BLaER1 (cell line): ENCODE data around the gene TNRC6C.

Experiments
- H3K27ac ChIP-seq: shearing (Covaris generic); formaldehyde crosslinking; 2 replicates; pipeline ENCODE4 v1.8.1; 2022
- H3K27me3 ChIP-seq: shearing (Covaris generic); formaldehyde crosslinking; 2 replicates; pipeline ENCODE4 v1.8.1; 2022
- H3K36me3 ChIP-seq: shearing (Covaris generic); formaldehyde crosslinking; 2 replicates; pipeline ENCODE4 v1.8.1; 2022
- H3K4me1 ChIP-seq: shearing (Covaris generic); formaldehyde crosslinking; 2 replicates; pipeline ENCODE4 v1.8.1; 2022
- H3K4me2 ChIP-seq: shearing (Covaris generic); formaldehyde crosslinking; 2 replicates; pipeline ENCODE4 v1.8.1; 2022
- H3K4me3 ChIP-seq: shearing (Covaris generic); formaldehyde crosslinking; 2 replicates; pipeline ENCODE4 v1.8.1; 2022
- H3K9ac ChIP-seq: shearing (Covaris generic); formaldehyde crosslinking; 2 replicates; pipeline ENCODE4 v1.8.1; 2022
- H3K9me3 ChIP-seq: shearing (Covaris generic); formaldehyde crosslinking; 2 replicates; pipeline ENCODE4 v1.8.1; 2022
- H4K20me1 ChIP-seq: shearing (Covaris generic); formaldehyde crosslinking; 2 replicates; pipeline ENCODE4 v1.8.1; 2022
- Cebpa-rat ChIP-seq: shearing (Covaris generic); IDR thresholded peaks from 2 replicates; pipeline ENCODE4 v1.8.1; 2022

The TNRC6C gene

DNA sequence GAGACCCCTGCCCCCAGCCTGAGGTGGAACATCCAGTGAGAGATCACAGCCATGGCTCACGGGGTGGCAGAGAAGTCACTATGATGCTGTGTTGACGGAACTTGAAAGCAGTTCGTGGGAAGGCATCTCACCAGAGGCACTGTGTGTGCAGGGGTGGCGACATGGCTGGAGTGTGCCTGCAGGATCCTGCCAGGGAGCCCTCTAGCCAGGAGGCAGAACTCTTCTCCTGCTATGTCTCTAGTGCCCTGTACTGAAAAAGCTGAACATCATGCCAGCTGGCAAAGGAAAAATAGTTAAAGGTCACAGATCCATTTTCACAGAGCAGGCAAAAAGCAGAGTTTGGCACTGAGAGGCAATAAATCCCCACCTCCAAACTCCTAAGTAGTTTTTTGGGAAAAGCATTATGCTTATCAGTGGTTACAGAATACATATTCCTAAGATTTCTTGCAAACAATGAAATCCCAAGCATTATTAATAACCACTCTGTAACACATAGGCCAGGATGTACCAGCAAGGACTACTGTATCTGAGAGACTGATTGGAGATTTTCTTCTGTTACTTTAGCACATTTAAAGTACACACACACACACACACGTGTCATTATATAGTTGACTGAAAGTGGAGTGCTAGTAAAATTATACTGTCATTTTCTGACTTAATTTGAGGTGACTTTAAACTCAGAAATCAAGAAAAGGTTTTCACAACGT is 36.8 kb downstream of the TNRC6C start:
- Histone ChIP-seq H3K27ac (no peak overlapping the region), H3K4me1 (peaks cover 12% of the 10 kb centered on the region), H3K36me3 (peaks cover 14% of the 10 kb centered on the region; the same call in 1 of the 2 replicates), H3K9me3 (peaks cover 4% of the 10 kb centered on the region; the same call in 1 of the 2 replicates), H3K4me3 (no peak overlapping the region), H3K27me3 (no peaks in the 10 kb centered on the region), H3K4me2 (no peak overlapping the region), H3K9ac (no peak overlapping the region), H4K20me1 (peaks cover 59% of the 10 kb centered on the region)
- TF ChIP-seq Cebpa-rat: no peak

DNA sequence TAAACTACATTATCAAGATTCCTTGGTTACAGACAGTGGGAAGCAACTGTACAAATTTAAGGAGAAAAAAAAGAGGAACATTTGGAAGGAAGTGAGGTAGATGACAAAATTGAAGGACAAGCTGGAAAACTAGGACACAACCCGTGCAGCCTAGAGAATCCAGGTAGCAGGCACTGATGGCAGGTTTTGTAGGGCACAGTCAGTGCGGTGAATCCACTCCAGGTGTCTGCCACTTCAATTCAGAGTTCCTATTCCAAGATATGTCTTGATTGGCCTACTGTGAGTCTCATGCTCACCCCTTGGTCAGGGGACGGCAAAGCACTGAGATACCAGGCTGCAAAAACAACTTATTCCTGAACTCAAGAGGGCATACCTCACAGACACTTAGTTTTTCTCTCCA is 37.8 kb downstream of the TNRC6C start:
- H3K4me3 ChIP-seq: no peak overlapping the region
- peaks cover 7% of the 10 kb centered on the region for H3K4me1 ChIP-seq
- H3K4me2 ChIP-seq: no peak overlapping the region
- H4K20me1 ChIP-seq: peaks cover 64% of the 10 kb centered on the region
- peaks cover 14% of the 10 kb centered on the region; the same call in 1 of the 2 replicates for H3K36me3 ChIP-seq
- H3K27ac ChIP-seq: no peak overlapping the region
- H3K9me3 ChIP-seq: peaks cover 4% of the 10 kb centered on the region; the same call in 1 of the 2 replicates
- no peak for TF ChIP-seq Cebpa-rat
- H3K9ac ChIP-seq: no peak overlapping the region
- H3K27me3 ChIP-seq: no peaks in the 10 kb centered on the region

DNA sequence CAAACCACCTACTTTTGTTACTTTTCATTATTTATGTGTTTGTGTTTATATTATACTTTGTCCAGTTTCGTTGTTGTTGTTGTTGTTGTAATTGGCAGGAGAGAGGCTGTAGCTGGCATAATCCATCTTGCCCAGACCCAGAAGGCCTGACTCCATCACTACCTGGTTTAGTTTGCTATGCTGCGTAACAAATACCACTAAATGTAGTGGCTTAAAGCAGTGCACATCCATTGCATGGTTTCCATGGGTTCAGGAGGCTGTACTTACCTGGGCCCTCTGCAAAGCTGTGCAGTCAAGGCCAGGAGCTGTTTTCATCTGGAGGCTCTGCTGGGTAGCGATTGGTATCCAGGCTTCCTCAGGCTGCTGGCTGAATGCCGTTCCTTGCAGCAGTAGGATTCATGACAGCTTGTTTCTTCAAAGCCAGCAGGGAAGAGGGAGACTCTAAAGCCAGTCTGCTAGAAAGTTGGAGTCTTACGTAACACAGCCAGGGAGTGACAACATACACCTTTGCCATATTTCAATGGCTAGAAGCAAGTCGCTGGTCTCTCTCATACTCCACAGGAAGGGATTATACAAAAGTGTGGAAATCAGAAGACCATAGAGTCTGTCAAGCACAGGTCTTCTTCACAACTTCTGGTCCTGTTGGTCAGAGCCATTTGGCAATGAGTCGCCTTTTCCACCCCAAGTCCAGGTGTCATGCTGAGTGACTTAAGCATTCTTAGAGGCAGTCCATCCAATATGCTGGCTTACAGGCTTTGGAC is 41.1 kb downstream of the TNRC6C start:
- Histone ChIP-seq H3K4me1 (0 out of 2 replicates have a peak, but pooled peaks cover 4% of the 10 kb centered on the region), H3K9ac (no peak overlapping the region), H4K20me1 (peaks cover 59% of the 10 kb centered on the region), H3K36me3 (peaks cover 9% of the 10 kb centered on the region; the same call in 1 of the 2 replicates), H3K4me3 (no peak overlapping the region), H3K4me2 (no peak overlapping the region), H3K27me3 (no peaks in the 10 kb centered on the region), H3K9me3 (no peaks in the 10 kb centered on the region), H3K27ac (no peak overlapping the region)
- no peak for TF ChIP-seq Cebpa-rat

DNA sequence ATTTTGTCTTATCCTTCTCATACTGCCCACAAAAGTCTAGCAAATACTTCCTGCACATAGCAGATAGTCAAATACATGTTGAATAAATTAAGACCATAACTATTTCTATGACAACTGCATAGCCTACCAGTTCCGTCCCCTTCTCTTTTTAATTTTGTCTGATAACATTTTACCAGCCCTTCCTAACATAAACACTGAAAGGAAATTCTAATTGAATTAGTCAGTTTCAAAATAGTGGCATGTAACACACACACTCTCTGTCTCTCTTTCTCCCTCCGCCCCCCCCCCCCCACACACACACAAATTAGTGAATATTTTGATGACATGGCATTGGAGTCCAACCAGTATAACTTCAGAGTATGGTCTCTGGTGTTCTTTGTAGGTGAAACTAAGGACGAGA is 41.8 kb downstream of the TNRC6C start:
- no peaks in the 10 kb centered on the region for H3K27me3 ChIP-seq
- no peak overlapping the region for H3K9ac ChIP-seq
- no peak overlapping the region for H3K4me2 ChIP-seq
- no peak for TF ChIP-seq Cebpa-rat
- no peak overlapping the region for H3K4me3 ChIP-seq
- H3K9me3 ChIP-seq: no peaks in the 10 kb centered on the region
- H4K20me1 ChIP-seq: peaks cover 52% of the 10 kb centered on the region
- no peak overlapping the region for H3K27ac ChIP-seq
- H3K4me1 ChIP-seq: no peaks in the 10 kb centered on the region
- H3K36me3 ChIP-seq: peaks cover 10% of the 10 kb centered on the region

DNA sequence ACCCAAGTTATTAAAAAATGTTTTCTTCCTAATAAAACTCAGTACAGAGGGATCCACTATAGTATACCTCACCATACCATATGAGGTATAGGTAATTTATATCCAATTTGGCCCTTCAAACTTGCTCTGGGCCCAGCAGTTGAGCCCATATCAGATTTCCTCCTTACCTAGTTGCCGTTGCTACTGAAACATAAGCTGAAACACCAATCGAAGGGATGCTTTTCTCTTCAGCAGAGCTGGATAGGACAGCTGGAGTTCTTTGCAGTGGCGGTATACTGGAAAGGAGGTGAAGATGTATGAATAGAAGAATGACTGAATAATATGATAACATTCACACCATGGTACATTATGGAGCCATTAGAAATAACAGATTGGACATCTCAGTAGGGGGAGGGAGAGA is 42.7 kb downstream of the TNRC6C start:
- no peaks in the 10 kb centered on the region for H3K4me1 ChIP-seq
- H4K20me1 ChIP-seq: peaks cover 44% of the 10 kb centered on the region
- H3K4me2 ChIP-seq: no peak overlapping the region
- no peaks in the 10 kb centered on the region for H3K27me3 ChIP-seq
- no peak overlapping the region for H3K27ac ChIP-seq
- no peak overlapping the region for H3K4me3 ChIP-seq
- H3K9ac ChIP-seq: no peak overlapping the region
- TF ChIP-seq Cebpa-rat: no peak
- H3K36me3 ChIP-seq: peaks cover 14% of the 10 kb centered on the region
- H3K9me3 ChIP-seq: no peaks in the 10 kb centered on the region

DNA sequence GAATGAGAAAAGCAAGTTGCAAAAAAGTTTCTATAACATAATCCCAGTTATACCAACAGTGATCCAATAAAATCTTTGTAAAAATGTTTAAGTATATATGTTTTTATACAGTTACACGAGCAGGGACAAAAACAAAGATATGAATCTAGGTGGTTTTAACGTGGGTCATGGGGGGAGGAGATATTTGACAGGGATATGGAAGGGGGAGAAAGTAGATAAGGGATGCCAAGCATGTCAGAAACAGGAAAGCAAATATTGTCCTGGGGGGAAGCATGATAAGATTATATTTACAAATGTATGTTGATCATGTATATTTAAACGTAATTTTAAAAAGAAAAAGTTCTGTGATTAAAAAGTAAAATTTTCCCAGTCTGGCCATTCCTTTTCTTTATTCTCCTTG is 43.1 kb downstream of the TNRC6C start:
- Histone ChIP-seq H3K4me1 (no peaks in the 10 kb centered on the region), H3K27ac (no peak overlapping the region), H3K9me3 (no peaks in the 10 kb centered on the region), H3K27me3 (no peaks in the 10 kb centered on the region), H3K4me3 (no peak overlapping the region), H3K9ac (no peak overlapping the region), H3K36me3 (peaks cover 14% of the 10 kb centered on the region), H3K4me2 (no peak overlapping the region), H4K20me1 (peaks cover 39% of the 10 kb centered on the region)
- TF ChIP-seq Cebpa-rat: no peak

DNA sequence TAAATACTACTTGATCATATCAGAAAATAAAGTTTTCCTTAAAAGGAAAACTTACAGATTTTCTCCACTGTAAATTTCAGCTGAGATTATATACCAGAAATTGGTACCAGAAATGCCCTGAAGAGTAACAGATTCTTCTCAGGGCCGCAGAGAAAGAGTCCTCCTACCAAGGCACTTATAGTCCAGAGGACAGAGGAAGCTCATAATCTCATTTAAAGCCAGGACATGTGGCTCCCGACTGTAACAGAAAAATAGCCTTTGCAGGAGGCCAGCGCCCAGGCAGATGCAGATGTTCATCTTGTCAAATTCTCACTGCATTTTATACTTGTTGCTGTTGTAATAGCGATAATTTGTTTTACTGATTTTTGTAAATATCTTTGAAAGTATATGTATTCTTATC is 43.7 kb downstream of the TNRC6C start:
- H3K27ac ChIP-seq: no peak overlapping the region
- no peaks in the 10 kb centered on the region for H3K4me1 ChIP-seq
- no peak overlapping the region for H3K4me2 ChIP-seq
- H3K9ac ChIP-seq: no peak overlapping the region
- H3K4me3 ChIP-seq: no peak overlapping the region
- TF ChIP-seq Cebpa-rat: no peak
- H4K20me1 ChIP-seq: peaks cover 34% of the 10 kb centered on the region
- H3K27me3 ChIP-seq: no peaks in the 10 kb centered on the region
- H3K9me3 ChIP-seq: no peaks in the 10 kb centered on the region
- peaks cover 14% of the 10 kb centered on the region for H3K36me3 ChIP-seq

DNA sequence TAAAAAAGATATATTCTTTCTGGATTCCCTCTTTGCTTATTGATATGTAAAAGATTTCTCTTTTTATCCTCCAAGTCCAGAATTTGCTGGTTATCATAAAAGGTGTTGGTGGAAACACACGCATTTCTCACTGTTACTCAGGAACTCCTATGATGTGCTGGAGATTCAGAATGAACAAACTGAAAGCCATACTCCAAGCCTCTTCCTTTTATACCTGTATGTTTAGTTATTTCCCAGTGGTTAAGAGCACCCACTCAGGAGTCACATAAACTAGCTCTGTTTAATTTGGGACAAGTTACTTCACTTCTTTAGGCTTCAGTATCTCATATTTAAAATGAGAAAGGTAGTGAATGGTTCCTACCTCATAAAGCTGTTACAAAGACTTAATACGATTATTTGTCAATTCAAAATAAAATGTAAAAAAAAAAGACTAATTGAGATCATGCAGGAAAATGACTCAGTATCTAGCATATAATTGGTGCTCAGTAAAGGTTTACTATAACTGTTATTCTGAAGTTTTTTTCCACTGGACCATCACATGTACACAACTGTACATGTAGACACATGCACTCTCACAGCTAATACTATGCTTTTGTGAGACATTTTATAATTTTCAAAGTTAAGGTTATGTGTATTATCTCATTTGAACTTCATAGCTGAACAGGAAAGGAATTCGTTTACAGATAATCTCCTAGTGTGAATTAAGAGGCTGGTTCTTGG is 47.1 kb downstream of the TNRC6C start:
- TF ChIP-seq Cebpa-rat: no peak
- no peak overlapping the region for H3K4me3 ChIP-seq
- H3K36me3 ChIP-seq: peaks cover 18% of the 10 kb centered on the region
- no peaks in the 10 kb centered on the region for H3K27me3 ChIP-seq
- H3K27ac ChIP-seq: no peak overlapping the region
- no peak overlapping the region for H3K9ac ChIP-seq
- H3K9me3 ChIP-seq: no peaks in the 10 kb centered on the region
- peaks cover 14% of the 10 kb centered on the region for H4K20me1 ChIP-seq
- H3K4me1 ChIP-seq: no peaks in the 10 kb centered on the region
- H3K4me2 ChIP-seq: no peak overlapping the region

DNA sequence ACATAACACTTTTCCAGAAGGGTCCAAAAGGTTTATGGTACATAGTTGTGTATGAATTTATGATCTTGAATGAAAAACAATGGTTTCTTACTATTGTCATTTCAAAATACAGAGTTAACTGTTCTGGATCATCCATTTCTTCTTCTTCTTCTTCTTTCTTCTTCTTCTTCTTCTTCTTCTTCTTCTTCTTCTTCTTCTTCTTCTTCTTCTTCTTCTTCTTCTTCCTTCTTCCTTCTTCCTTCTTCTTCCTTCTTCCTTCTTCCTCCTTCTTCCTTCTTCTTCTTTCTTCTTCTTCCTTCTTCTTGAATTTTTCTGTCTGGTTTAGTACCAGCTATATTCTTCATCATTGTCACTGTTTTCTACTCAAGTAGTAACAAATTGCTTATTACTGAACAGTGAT is 47.8 kb downstream of the TNRC6C start:
- TF ChIP-seq Cebpa-rat: no peak

DNA sequence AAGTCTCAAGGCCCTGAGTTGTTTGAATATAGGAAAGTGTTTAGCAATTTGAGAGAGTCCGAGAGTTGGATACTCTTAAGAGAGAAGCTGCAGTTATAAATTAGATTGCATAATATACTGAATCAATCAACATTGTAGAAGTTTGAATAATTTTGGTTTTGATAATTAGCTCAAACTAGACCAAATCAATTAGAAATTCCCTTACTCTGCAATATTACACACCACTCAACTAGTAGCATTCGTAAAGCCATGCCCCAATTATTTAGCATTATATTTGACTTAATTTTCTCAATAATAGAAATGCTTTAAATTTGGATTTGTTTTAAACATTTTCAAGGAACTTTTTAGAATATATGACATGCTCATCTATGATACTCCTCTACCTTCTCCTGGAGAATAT is 49.1 kb downstream of the TNRC6C start:
- H3K9me3 ChIP-seq: no peaks in the 10 kb centered on the region
- peaks cover 18% of the 10 kb centered on the region for H3K36me3 ChIP-seq
- H3K27me3 ChIP-seq: no peaks in the 10 kb centered on the region
- no peak overlapping the region for H3K4me3 ChIP-seq
- H3K4me1 ChIP-seq: no peaks in the 10 kb centered on the region
- no peaks in the 10 kb centered on the region for H4K20me1 ChIP-seq
- no peak overlapping the region for H3K9ac ChIP-seq
- no peak overlapping the region for H3K27ac ChIP-seq
- TF ChIP-seq Cebpa-rat: no peak
- no peak overlapping the region for H3K4me2 ChIP-seq

More for the DNA sequence above, 47.8 kb downstream of the TNRC6C start:
- no peak overlapping the region for H3K4me3 ChIP-seq
- H3K9me3 ChIP-seq: no peaks in the 10 kb centered on the region
- peaks cover 9% of the 10 kb centered on the region; the same call in 1 of the 2 replicates for H4K20me1 ChIP-seq
- H3K4me1 ChIP-seq: no peaks in the 10 kb centered on the region
- H3K27me3 ChIP-seq: no peaks in the 10 kb centered on the region
- H3K27ac ChIP-seq: no peak overlapping the region
- H3K4me2 ChIP-seq: no peak overlapping the region
- peaks cover 18% of the 10 kb centered on the region for H3K36me3 ChIP-seq
- H3K9ac ChIP-seq: no peak overlapping the region
